ENCODE measurements around the gene CXCL3. TPM values are rescaled to one million over a fixed set of nuclear protein-coding genes. Genes with fewer than 3 reads are reported as not detected.

CXCL3 gene
- total and polyA plus RNA-seq, 10 of the 15 experiments (the other 5 are each of a cell fraction or from before 2014, with no cell fraction given), result not detected

DNA sequence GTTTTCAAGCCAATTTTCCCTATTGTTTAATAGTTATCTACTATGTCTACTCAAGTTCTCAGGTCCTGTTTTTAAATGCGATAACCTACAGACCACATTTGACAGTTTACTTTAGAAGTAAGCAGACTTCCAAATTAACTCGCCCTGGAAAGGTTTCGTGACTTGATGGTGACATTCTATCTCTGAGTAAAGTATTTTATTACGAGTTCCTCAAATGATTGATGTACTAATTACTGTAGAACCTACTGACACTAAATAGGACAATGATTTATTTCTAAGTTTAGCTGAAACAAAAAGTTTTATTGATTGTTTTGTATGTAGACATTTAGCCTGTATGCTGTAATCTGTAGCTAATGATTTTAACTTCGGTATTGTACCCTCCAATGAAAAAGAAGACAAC, 48.6 kb downstream of the CXCL3 start:
- CTCF ChIA-PET, result no interaction called here
- TF ChIP-seq, protein P1, sequence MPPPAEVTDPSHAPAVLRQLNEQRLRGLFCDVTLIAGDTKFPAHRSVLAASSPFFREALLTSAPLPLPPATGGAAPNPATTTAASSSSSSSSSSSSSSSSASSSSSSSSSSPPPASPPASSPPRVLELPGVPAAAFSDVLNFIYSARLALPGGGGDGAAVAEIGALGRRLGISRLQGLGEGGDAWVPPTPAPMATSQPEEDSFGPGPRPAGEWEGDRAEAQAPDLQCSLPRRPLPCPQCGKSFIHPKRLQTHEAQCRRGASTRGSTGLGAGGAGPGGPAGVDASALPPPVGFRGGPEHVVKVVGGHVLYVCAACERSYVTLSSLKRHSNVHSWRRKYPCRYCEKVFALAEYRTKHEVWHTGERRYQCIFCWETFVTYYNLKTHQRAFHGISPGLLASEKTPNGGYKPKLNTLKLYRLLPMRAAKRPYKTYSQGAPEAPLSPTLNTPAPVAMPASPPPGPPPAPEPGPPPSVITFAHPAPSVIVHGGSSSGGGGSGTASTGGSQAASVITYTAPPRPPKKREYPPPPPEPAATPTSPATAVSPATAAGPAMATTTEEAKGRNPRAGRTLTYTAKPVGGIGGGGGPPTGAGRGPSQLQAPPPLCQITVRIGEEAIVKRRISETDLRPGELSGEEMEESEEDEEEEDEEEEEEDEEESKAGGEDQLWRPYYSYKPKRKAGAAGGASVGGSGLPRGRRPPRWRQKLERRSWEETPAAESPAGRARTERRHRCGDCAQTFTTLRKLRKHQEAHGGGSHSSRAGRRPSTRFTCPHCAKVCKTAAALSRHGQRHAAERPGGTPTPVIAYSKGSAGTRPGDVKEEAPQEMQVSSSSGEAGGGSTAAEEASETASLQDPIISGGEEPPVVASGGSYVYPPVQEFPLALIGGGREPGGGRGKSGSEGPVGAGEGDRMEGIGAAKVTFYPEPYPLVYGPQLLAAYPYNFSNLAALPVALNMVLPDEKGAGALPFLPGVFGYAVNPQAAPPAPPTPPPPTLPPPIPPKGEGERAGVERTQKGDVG (CRISPR knock-in tag; IDR thresholded peaks at IDR 0.05), result no peak
- TF ChIP-seq SUPT20H (IDR thresholded peaks at IDR 0.05; ENCODE audit: borderline replicate concordance, control insufficient read depth, low read depth, low read length) (no peak), ZZZ3 (IDR thresholded peaks at IDR 0.05; ENCODE audit: control insufficient read depth, insufficient read length, low read depth) (no peak), HDAC2 (IDR thresholded peaks at IDR 0.05) (no peak), BHLHE40 (IDR thresholded peaks at IDR 0.05; ENCODE audit: borderline replicate concordance in 1 of 2, low read depth in 2 of 2, low read length in 1 of 2) (no peak), ASH2L (IDR thresholded peaks at IDR 0.05; ENCODE audit: borderline replicate concordance, low read depth) (no peak)
- TF ChIP-seq, protein P2, sequence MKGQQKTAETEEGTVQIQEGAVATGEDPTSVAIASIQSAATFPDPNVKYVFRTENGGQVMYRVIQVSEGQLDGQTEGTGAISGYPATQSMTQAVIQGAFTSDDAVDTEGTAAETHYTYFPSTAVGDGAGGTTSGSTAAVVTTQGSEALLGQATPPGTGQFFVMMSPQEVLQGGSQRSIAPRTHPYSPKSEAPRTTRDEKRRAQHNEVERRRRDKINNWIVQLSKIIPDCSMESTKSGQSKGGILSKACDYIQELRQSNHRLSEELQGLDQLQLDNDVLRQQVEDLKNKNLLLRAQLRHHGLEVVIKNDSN (IDR thresholded peaks at IDR 0.05; ENCODE audit: borderline replicate concordance, extremely low read length, insufficient read depth, low read depth, low read length), result no peak
- TF ChIP-seq, protein P3, sequence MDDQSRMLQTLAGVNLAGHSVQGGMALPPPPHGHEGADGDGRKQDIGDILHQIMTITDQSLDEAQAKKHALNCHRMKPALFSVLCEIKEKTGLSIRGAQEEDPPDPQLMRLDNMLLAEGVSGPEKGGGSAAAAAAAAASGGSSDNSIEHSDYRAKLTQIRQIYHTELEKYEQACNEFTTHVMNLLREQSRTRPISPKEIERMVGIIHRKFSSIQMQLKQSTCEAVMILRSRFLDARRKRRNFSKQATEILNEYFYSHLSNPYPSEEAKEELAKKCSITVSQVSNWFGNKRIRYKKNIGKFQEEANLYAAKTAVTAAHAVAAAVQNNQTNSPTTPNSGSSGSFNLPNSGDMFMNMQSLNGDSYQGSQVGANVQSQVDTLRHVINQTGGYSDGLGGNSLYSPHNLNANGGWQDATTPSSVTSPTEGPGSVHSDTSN (IDR thresholded peaks at IDR 0.05; ENCODE audit: insufficient replicate concordance, low read depth, low read length), result no peak
- TF ChIP-seq, protein P4, sequence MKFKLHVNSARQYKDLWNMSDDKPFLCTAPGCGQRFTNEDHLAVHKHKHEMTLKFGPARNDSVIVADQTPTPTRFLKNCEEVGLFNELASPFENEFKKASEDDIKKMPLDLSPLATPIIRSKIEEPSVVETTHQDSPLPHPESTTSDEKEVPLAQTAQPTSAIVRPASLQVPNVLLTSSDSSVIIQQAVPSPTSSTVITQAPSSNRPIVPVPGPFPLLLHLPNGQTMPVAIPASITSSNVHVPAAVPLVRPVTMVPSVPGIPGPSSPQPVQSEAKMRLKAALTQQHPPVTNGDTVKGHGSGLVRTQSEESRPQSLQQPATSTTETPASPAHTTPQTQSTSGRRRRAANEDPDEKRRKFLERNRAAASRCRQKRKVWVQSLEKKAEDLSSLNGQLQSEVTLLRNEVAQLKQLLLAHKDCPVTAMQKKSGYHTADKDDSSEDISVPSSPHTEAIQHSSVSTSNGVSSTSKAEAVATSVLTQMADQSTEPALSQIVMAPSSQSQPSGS (IDR thresholded peaks at IDR 0.05; ENCODE audit: low read length), result no peak
- TF ChIP-seq, protein P5, sequence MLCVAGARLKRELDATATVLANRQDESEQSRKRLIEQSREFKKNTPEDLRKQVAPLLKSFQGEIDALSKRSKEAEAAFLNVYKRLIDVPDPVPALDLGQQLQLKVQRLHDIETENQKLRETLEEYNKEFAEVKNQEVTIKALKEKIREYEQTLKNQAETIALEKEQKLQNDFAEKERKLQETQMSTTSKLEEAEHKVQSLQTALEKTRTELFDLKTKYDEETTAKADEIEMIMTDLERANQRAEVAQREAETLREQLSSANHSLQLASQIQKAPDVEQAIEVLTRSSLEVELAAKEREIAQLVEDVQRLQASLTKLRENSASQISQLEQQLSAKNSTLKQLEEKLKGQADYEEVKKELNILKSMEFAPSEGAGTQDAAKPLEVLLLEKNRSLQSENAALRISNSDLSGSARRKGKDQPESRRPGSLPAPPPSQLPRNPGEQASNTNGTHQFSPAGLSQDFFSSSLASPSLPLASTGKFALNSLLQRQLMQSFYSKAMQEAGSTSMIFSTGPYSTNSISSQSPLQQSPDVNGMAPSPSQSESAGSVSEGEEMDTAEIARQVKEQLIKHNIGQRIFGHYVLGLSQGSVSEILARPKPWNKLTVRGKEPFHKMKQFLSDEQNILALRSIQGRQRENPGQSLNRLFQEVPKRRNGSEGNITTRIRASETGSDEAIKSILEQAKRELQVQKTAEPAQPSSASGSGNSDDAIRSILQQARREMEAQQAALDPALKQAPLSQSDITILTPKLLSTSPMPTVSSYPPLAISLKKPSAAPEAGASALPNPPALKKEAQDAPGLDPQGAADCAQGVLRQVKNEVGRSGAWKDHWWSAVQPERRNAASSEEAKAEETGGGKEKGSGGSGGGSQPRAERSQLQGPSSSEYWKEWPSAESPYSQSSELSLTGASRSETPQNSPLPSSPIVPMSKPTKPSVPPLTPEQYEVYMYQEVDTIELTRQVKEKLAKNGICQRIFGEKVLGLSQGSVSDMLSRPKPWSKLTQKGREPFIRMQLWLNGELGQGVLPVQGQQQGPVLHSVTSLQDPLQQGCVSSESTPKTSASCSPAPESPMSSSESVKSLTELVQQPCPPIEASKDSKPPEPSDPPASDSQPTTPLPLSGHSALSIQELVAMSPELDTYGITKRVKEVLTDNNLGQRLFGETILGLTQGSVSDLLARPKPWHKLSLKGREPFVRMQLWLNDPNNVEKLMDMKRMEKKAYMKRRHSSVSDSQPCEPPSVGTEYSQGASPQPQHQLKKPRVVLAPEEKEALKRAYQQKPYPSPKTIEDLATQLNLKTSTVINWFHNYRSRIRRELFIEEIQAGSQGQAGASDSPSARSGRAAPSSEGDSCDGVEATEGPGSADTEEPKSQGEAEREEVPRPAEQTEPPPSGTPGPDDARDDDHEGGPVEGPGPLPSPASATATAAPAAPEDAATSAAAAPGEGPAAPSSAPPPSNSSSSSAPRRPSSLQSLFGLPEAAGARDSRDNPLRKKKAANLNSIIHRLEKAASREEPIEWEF (IDR thresholded peaks at IDR 0.05; ENCODE audit: insufficient replicate concordance, low read depth, low read length), result no peak

More for the DNA sequence above, 48.6 kb downstream of the CXCL3 start:
- no peaks in the 10 kb centered on the region for H3K79me2 ChIP-seq (ENCODE audit: control insufficient read depth, insufficient read depth, low read length)
- H3K27me3 ChIP-seq (replicated peaks in 1 of 2; ENCODE audit: control insufficient read depth in 2 of 2, insufficient read depth in 2 of 2, low read length in 1 of 2), result no peaks in the 10 kb centered on the region
- no peak overlapping the region for H3K27ac ChIP-seq (ENCODE audit: control insufficient read depth, insufficient read depth)
- in situ Hi-C loops (cut with MboI), result no loop called here
- H2AFZ ChIP-seq (ENCODE audit: control insufficient read depth, low read depth, low read length), result no peak overlapping the region
- ChIA-PET RAD21 (ENCODE audit: unreplicated experiment) (no interaction called here), POLR2A (interaction anchor here (1.4 kb wide), 1 partner anchor 13 kb away, joined by 3 read pairs; no protein-coding TSS in a partner anchor), SMC1A (ENCODE audit: uncharacterized antibody, unreplicated experiment) (interaction anchor here (0.7 kb wide), 1 partner anchor 192 kb away, joined by 3 read pairs; no protein-coding TSS in a partner anchor)
- BruUV-seq (replicated peaks), result no TSS peak
- no peaks in the 10 kb centered on the region for H3K4me1 ChIP-seq (ENCODE audit: control insufficient read depth, insufficient read depth, low read length)
- intact Hi-C loops (cut with micrococcal nuclease; ENCODE audit: unreplicated experiment), result no loop called here
- no peak for ATAC-seq
- WGBS (ENCODE audit: insufficient coverage, insufficient replicate concordance, low lambda C conversion rate, missing lambda C conversion rate), result 14% methylated on average over 5 of the region's 5 CpGs
- no peak for FAIRE-seq
- no peak overlapping the region for H3K9ac ChIP-seq (ENCODE audit: control insufficient read depth, insufficient read depth, low read length)
- no peak overlapping the region for H3K4me2 ChIP-seq (ENCODE audit: control insufficient read depth, insufficient read depth)
- no peaks in the 10 kb centered on the region for H3K9me3 ChIP-seq (replicated peaks; ENCODE audit: control insufficient read depth, insufficient read depth, low read length)
- DNase-seq (ENCODE audit: low read depth, low spot score), result no peak
- no peak overlapping the region for H3K4me3 ChIP-seq
- H4K20me1 ChIP-seq (ENCODE audit: control insufficient read depth, insufficient read depth), result no peaks in the 10 kb centered on the region
- H3K36me3 ChIP-seq (ENCODE audit: control insufficient read depth in 2 of 2, insufficient read depth in 2 of 2, low read length in 1 of 2), result no peaks in the 10 kb centered on the region
